Measurements from ENCODE around the gene LDHD.

GRCh38 chr16:75089486-75090202, 26.9 kb downstream of the LDHD start:
- TF ChIP-seq MTA3 (IDR thresholded peaks at IDR 0.05; ENCODE audit: borderline replicate concordance, low read length), result no peak
- no peak for TF ChIP-seq EZH2 (IDR thresholded peaks at IDR 0.05; ENCODE audit: borderline replicate concordance, control insufficient read depth, low read depth, low read length)
- TF ChIP-seq POLR2A (IDR thresholded peaks at IDR 0.05; ENCODE audit: low read depth, low read length), result no peak
- TF ChIP-seq SMC3 (IDR thresholded peaks at IDR 0.05; ENCODE audit: borderline replicate concordance, low read length), result no peak
